ENCODE data around the gene PCDH9. TPM values are rescaled to one million over a fixed set of nuclear protein-coding genes. Genes with fewer than 3 reads are reported as not detected.

Gene PCDH9
- total RNA-seq, 4 donors from 2014 or later = 0.57 to 1.7 (median 0.97) TPM

DNA sequence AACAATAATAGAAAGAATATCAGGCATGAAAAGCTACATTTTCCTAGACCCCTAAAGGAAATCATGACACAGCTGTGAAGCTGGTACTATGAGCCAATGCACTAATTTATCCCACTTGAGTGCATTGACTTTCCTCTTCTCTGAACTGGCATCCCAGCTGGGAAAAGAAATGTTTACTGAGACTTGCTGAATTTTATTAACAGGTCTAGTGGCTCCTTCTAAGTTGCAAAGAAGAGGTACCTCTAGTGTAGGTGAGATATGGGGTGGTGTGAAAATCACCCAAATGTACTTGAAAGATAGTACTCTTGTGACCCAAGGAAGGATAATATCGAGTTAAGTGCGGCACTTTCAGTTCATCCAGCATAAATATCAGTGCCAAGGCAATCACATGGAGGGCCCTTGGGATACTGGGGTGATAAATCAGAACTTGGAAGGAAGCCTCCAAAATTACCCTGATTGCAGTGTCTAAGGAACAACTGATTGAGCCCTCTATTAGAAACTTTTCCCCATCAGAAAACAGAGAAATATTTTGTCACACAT lies 369.2 kb downstream of the PCDH9 start:
- TF ChIP-seq, protein P1, sequence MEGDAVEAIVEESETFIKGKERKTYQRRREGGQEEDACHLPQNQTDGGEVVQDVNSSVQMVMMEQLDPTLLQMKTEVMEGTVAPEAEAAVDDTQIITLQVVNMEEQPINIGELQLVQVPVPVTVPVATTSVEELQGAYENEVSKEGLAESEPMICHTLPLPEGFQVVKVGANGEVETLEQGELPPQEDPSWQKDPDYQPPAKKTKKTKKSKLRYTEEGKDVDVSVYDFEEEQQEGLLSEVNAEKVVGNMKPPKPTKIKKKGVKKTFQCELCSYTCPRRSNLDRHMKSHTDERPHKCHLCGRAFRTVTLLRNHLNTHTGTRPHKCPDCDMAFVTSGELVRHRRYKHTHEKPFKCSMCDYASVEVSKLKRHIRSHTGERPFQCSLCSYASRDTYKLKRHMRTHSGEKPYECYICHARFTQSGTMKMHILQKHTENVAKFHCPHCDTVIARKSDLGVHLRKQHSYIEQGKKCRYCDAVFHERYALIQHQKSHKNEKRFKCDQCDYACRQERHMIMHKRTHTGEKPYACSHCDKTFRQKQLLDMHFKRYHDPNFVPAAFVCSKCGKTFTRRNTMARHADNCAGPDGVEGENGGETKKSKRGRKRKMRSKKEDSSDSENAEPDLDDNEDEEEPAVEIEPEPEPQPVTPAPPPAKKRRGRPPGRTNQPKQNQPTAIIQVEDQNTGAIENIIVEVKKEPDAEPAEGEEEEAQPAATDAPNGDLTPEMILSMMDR (IDR thresholded peaks at IDR 0.05) = no peak
- no peak for TF ChIP-seq POLR2A (IDR thresholded peaks at IDR 0.05)
- Histone ChIP-seq H3K27ac (no peak overlapping the region), H3K4me3 (no peak overlapping the region), H3K9me3 (no peaks in the 10 kb centered on the region), H3K4me1 (no peaks in the 10 kb centered on the region), H3K27me3 (no peaks in the 10 kb centered on the region), H3K36me3 (no peaks in the 10 kb centered on the region)
- no peak for DNase-seq

DNA sequence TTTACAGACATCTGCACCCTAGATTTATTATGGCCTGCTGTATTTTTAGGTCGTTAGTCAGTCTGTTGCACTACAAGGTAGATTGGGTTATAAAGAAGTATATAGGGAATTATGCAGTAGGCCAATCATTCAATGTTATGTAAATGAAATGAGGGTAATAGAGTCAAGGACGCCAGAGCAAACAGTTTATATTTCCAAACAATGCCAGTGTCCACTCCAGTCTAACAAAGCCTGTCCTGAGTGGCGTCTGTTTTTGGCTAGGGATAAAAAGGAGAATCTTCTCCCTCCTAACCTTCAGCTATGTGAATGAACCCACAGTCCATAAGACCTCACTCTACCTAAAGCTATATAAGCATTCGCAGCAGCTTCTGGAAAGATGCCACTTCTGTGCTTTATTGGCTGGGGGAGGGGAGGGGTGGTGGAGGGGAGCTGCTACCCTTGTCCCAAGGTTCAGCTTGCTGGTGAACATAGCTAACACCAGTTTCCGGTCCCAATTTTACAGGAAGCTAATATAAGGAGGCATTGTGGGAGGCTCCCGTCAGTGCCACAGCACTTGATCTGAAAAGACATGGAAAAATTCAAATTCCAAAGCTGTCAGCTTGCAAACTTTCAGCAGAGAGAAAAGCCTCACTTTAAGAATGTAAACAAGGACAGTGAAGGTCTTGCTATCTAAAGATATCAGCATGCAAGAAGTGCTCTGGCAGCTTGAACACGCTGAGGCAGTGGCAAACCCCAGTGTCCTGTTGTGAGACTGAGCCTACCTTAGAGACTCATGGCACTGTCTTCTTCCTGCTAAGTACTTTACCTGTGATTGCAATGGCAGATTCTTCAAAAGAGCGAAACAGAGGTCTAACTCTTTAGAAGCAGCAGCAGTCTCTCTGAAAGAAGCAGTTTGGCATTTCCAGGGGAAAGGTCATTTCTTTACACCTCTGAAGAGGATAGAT lies 369.9 kb downstream of the PCDH9 start:
- no peak for DNase-seq
- Histone ChIP-seq H3K36me3 (no peaks in the 10 kb centered on the region), H3K27ac (no peak overlapping the region), H3K27me3 (no peaks in the 10 kb centered on the region), H3K4me1 (no peaks in the 10 kb centered on the region), H3K4me3 (no peak overlapping the region), H3K9me3 (no peaks in the 10 kb centered on the region)
- TF ChIP-seq, protein P1 (IDR thresholded peaks at IDR 0.05) = no peak
- no peak for TF ChIP-seq POLR2A (IDR thresholded peaks at IDR 0.05)

DNA sequence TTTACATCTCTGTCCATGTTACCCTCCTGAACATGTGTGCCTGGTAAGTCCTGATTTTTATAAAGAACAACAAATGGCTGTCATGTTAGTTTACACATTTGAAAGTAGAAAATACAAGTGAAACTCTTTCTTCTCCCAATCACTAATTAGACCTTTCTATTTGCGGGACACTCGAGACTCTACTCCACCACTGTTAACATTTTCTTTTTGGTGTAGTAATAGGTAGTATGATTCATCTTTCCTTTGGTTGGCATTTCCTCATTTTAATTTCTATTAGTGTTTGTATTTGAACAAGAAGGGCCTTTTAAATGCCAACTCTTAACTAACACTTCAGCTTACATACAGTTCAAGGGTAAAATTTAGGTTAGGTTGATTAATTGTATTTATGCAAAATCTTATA lies 371.1 kb downstream of the PCDH9 start:
- Histone ChIP-seq H3K27me3 (no peaks in the 10 kb centered on the region), H3K27ac (no peak overlapping the region), H3K4me3 (no peak overlapping the region), H3K9me3 (no peaks in the 10 kb centered on the region), H3K36me3 (no peaks in the 10 kb centered on the region), H3K4me1 (no peaks in the 10 kb centered on the region)
- TF ChIP-seq, protein P1 (IDR thresholded peaks at IDR 0.05) = no peak
- TF ChIP-seq POLR2A (IDR thresholded peaks at IDR 0.05) = no peak
- DNase-seq = no peak

DNA sequence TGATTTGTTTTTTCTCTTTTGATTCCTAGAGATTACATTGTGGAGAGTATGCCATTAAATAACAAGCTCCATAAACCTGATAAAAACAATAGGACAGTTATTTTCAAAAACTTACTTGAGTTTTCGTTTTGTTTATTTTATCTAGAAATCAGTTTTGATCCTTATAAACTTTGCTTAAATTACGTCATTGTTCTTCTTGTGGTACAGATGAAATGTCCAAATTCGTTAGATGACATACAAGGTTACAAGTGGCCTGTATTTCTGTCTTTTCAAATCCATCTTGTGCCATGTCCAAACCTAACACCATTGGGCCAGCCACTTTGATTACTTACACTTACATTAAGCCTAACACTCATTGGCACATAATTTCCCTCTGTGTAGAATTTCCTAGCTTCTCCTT lies 372.0 kb downstream of the PCDH9 start:
- TF ChIP-seq, protein P1 (IDR thresholded peaks at IDR 0.05) = no peak
- TF ChIP-seq POLR2A (IDR thresholded peaks at IDR 0.05) = no peak
- Histone ChIP-seq H3K27me3 (no peaks in the 10 kb centered on the region), H3K4me3 (no peak overlapping the region), H3K36me3 (no peaks in the 10 kb centered on the region), H3K27ac (no peak overlapping the region), H3K9me3 (no peaks in the 10 kb centered on the region), H3K4me1 (no peaks in the 10 kb centered on the region)
- no peak for DNase-seq

DNA sequence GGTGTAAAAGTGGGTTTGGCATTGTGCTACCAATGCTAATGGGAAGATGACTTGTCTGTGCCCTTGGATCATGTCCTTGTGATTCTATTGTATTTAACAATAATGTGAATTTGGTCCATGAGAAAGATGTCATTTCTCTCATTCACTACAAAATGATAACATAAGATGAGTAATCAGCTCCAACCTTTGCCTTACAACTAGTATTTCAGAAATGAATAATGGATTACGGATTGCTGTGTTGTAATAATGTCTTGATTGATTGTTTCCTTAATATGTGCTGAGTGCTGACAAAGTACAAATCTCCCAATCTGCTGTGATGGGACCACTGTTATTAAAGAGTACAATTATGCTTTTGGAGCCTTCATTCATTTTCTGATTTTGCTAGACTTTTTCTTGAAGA lies 375.0 kb downstream of the PCDH9 start:
- H3K4me1 ChIP-seq = no peaks in the 10 kb centered on the region
- no peak overlapping the region for H3K27ac ChIP-seq
- H3K4me3 ChIP-seq = no peak overlapping the region
- no peak for DNase-seq
- H3K36me3 ChIP-seq = no peaks in the 10 kb centered on the region
- no peaks in the 10 kb centered on the region for H3K27me3 ChIP-seq
- TF ChIP-seq POLR2A (IDR thresholded peaks at IDR 0.05) = no peak
- TF ChIP-seq, protein P1 (IDR thresholded peaks at IDR 0.05) = no peak
- H3K9me3 ChIP-seq = no peaks in the 10 kb centered on the region

Data from Peyer's patch (tissue), 4 donors.